Astrocyte of the spinal cord (primary cell): ENCODE measurements around the gene CCN6.

ENCODE experiments used
- DNase-seq: peaks from one replicate; pipeline ENCODE4 v3.0.0; 2011; ENCODE audit warnings: low read depth, low spot score
- H3K4me3 ChIP-seq: 2 replicates; pipeline ENCODE4 v1.5.1; 2011; ENCODE audit warnings: low read depth, mild to moderate bottlenecking, low read length, moderate library complexity
- in situ Hi-C: cut with HindIII; loops from 2 replicates; pipeline ENCODE4 v1.10.0; 2017; ENCODE audit warnings: low sequenced_read_pairs
- TF ChIP-seq, protein P1 (sequence below): IDR thresholded peaks from 2 replicates; pipeline ENCODE4 v1.5.1; 2012; ENCODE audit warnings: low read depth, mild to moderate bottlenecking, low read length, inconsistent platforms

Gene CCN6

DNA sequence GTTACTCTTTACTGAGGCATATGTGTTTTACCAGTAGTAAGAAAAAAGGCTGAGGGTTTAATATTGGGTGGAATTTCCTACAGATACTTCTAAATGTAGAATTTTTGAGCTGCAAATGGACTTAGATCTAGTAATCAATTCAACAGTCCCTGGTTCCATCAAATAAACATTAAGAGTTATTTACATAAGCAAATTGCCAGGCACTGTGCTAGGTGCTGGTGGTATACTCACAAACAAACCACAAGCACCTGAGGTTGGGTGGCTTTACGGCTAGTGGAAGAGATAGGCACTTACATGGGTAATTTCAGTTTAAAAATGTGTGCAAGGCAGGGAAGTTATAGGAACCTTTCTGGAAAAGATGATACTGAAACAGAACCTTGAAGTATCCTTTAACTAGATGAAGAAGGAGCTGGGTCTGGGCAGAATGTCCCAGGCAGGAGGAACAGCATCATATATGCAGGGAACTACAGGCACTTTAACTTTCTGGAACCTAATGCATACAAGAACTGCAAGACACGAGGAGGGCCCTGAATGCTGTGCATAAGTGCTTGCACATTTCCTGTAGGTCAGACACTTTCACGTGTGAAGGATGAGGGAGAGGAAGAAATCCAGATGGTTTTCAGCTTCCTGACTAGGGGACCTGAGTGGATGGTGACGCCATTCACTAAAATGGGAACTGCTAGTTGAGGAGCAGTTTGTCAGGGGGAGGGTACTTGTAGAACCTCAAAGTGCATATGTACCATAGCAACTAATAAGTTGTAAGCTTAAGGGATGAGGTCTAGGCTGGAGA, 4.5 kb downstream of the CCN6 start:
- TF ChIP-seq, protein P1, sequence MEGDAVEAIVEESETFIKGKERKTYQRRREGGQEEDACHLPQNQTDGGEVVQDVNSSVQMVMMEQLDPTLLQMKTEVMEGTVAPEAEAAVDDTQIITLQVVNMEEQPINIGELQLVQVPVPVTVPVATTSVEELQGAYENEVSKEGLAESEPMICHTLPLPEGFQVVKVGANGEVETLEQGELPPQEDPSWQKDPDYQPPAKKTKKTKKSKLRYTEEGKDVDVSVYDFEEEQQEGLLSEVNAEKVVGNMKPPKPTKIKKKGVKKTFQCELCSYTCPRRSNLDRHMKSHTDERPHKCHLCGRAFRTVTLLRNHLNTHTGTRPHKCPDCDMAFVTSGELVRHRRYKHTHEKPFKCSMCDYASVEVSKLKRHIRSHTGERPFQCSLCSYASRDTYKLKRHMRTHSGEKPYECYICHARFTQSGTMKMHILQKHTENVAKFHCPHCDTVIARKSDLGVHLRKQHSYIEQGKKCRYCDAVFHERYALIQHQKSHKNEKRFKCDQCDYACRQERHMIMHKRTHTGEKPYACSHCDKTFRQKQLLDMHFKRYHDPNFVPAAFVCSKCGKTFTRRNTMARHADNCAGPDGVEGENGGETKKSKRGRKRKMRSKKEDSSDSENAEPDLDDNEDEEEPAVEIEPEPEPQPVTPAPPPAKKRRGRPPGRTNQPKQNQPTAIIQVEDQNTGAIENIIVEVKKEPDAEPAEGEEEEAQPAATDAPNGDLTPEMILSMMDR = no peak
- H3K4me3 ChIP-seq = no peak overlapping the region
- no peak for DNase-seq
- in situ Hi-C loops = no loop called here

- TF ChIP-seq, protein P1 = no peak
- in situ Hi-C loops = no loop called here
- DNase-seq = peak; percentile 33
- H3K4me3 ChIP-seq = no peak overlapping the region
These were observed 7.7 kb downstream of the CCN6 start for GRCh38 chr6:112061605-112062004.

DNA sequence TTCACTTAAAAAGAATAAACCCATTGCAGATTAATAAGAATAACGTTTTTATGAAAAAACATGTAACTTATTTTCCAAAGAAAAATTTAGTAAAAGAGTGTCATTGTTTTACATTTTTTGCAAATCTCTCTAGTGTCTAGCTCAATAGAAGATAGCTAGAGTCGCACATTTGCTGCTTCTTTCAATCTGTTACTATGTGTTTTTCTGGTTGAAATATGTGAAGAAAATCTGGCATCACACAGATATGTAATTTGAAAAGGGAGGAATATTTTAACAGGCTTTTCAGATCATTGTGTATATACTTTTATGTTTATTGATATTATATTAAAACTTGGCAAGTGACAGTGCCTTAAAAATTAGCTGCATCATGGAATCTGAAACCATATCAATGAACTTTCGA, 9.1 kb downstream of the CCN6 start:
- in situ Hi-C loops = no loop called here
- H3K4me3 ChIP-seq = no peak overlapping the region
- no peak for DNase-seq
- TF ChIP-seq, protein P1 = no peak

DNA sequence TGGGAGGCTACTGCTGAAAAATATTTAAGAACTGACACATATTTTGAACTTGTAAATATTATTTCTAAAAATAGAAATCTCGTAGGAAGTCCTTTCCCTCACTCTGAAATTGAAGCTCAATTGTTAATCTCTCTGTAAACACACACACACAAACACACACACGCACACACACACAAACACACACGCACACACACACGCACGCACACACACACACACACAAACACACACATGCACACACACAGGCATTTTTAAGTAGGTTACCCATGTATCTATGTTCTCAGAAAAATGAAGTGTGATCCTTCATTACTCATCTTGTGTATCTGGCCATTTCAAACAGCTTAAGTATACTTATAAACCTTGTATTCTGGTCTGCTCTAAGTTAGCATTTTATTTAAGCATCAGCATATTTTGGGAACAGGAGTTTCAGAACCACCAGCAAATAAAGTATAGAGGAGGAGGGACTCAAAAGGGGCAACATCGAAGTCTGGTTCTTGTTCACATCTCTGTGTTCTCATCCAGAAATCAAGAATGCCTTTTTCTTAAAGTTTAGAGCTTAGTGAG, 11.6 kb downstream of the CCN6 start:
- in situ Hi-C loops = no loop called here
- TF ChIP-seq, protein P1 = no peak
- no peak overlapping the region for H3K4me3 ChIP-seq

DNA sequence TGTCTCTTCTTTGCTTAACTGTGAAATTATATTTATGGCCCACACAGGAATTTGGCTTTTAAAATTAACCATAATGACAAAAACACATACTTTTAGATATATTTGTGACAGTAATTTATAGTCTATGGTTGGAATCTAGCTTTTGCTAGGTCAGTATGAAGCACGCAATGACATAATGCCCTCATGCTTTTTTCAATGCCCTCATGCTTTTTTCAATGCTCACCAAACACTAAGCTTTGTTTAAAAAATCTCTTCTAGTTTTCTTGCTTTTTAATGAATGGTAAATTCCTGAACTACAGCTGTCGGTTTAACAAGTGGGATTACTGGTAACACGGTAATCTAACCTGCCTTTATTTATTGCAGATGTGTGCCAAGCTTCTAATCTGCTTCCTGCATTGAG, 12.7 kb downstream of the CCN6 start:
- in situ Hi-C loops = no loop called here
- no peak overlapping the region for H3K4me3 ChIP-seq
- DNase-seq = no peak
- TF ChIP-seq, protein P1 = no peak

More for the DNA sequence above, 11.6 kb downstream of the CCN6 start:
- no peak for DNase-seq

GRCh38 chr6:112081569-112081968, 27.7 kb downstream of the CCN6 start:
- TF ChIP-seq, protein P1 = no peak
- DNase-seq = no peak
- H3K4me3 ChIP-seq = no peak overlapping the region
- in situ Hi-C loops = no loop called here
